Testis (tissue), 3 donors: ENCODE results near the gene EXOSC9. TPM values are rescaled to one million over a fixed set of nuclear protein-coding genes. Genes with fewer than 3 reads are reported as not detected.

ENCODE experiments used
- DNase-seq: peaks from one replicate; pipeline ENCODE4 v3.0.0-alpha.2; 2019
- H3K27ac ChIP-seq, 2 donors: fragments of 200-600 bp; sonication (generic); one replicate each; pipeline ENCODE4 v1.5.1; 2019
- H3K27me3 ChIP-seq: fragments of 200-600 bp; sonication (generic); one replicate; pipeline ENCODE4 v1.5.1; 2019
- H3K36me3 ChIP-seq: fragments of 200-600 bp; sonication (generic); one replicate; pipeline ENCODE4 v1.5.1; 2017; ENCODE audit warnings: low read depth; ENCODE audit errors: missing control alignments
- H3K4me1 ChIP-seq: fragments of 200-600 bp; sonication (generic); one replicate; pipeline ENCODE4 v1.5.1; 2019
- H3K4me3 ChIP-seq, 2 donors: fragments of 200-600 bp; sonication (generic); one replicate each; pipeline ENCODE4 v1.5.1; 2017 to 2019
- H3K9me3 ChIP-seq: fragments of 200-600 bp; sonication (generic); one replicate; pipeline ENCODE4 v1.5.1; 2017
- POLR2A ChIP-seq: fragments of 450-650 bp; IDR thresholded peaks from one replicate; pipeline ENCODE4 v1.6.1; 2017; ENCODE audit warnings: antibody characterized with exemption, mild to moderate bottlenecking, moderate library complexity
- WGBS, 2 donors: methylation state at CpG; one replicate each; pipeline ENCODE4 v1.1.5; 2018; 5-methylcytosine and 5-hydroxymethylcytosine counted together
- intact Hi-C: fragments of 100-400 bp; cut with DNase I; formaldehyde crosslinking; loops from one replicate; pipeline ENCODE4 v1.15.1; 2023; ENCODE audit warnings: low total_unique reads
- polyA plus RNA-seq: library from polyadenylated mRNA; stranded (reverse); fragments of 350-450 nt; fragmentation: Illumina TruSeq; extraction: RNeasy Lipid Tissue Mini Kit (QIAGEN cat#74804); gene quantifications from one replicate; pipeline ENCODE4 v1.2.3, GENCODE V29; 2014; ENCODE audit warnings: low read depth, low replicate concordance; ENCODE audit not compliant: insufficient read depth
- total RNA-seq, 2 donors: library from RNA; depleted of rRNA; stranded (reverse); fragments of >200 nt; gene quantifications; one replicate each; pipeline ENCODE4 v1.2.3, GENCODE V29; 2016
- TF ChIP-seq, protein P1 (sequence below), 3 experiments: fragments of 450-650 bp in 2 of 3; fragments of 200-600 bp in 1 of 3; sonication (generic) in 1 of 3; IDR thresholded peaks; one replicate each; pipeline ENCODE4 v1.5.1; 2016 to 2019; ENCODE audit warnings: antibody characterized with exemption in 3 of 3, mild to moderate bottlenecking in 2 of 3, moderate library complexity in 1 of 3

The EXOSC9 gene
- total and polyA plus RNA-seq, 3 donors from 2014 or later = 52.2 to 74.6 (median 55.7) TPM

- TF ChIP-seq, protein P1, sequence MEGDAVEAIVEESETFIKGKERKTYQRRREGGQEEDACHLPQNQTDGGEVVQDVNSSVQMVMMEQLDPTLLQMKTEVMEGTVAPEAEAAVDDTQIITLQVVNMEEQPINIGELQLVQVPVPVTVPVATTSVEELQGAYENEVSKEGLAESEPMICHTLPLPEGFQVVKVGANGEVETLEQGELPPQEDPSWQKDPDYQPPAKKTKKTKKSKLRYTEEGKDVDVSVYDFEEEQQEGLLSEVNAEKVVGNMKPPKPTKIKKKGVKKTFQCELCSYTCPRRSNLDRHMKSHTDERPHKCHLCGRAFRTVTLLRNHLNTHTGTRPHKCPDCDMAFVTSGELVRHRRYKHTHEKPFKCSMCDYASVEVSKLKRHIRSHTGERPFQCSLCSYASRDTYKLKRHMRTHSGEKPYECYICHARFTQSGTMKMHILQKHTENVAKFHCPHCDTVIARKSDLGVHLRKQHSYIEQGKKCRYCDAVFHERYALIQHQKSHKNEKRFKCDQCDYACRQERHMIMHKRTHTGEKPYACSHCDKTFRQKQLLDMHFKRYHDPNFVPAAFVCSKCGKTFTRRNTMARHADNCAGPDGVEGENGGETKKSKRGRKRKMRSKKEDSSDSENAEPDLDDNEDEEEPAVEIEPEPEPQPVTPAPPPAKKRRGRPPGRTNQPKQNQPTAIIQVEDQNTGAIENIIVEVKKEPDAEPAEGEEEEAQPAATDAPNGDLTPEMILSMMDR (IDR thresholded peaks at IDR 0.05) = no peak
- no peak for TF ChIP-seq POLR2A
- H3K4me3 ChIP-seq = no peak overlapping the region
- DNase-seq = no peak
- no peaks in the 10 kb centered on the region for H3K4me1 ChIP-seq
- WGBS, 2 donors = 86 to 87% methylated on average over 2 of the region's 2 CpGs
- intact Hi-C loops = no loop called here
- no peak overlapping the region for H3K27ac ChIP-seq
- no peaks in the 10 kb centered on the region for H3K9me3 ChIP-seq
- H3K27me3 ChIP-seq = no peaks in the 10 kb centered on the region
- H3K36me3 ChIP-seq = no peaks in the 10 kb centered on the region
Measured at GRCh38 chr4:121814756-121815155, 13.6 kb downstream of the EXOSC9 start.

GRCh38 chr4:121817006-121817405 is 15.9 kb downstream of the EXOSC9 start:
- intact Hi-C loops = no loop called here
- no peak for DNase-seq
- H3K4me1 ChIP-seq = no peaks in the 10 kb centered on the region
- no peaks in the 10 kb centered on the region for H3K27me3 ChIP-seq
- no peaks in the 10 kb centered on the region for H3K36me3 ChIP-seq
- H3K4me3 ChIP-seq = no peak overlapping the region
- no peak overlapping the region for H3K27ac ChIP-seq
- H3K9me3 ChIP-seq = no peaks in the 10 kb centered on the region
- TF ChIP-seq POLR2A = no peak
- TF ChIP-seq, protein P1 (IDR thresholded peaks at IDR 0.05) = no peak
- 93 to 96% methylated on average over 3 of the region's 3 CpGs for WGBS, 2 donors

DNA sequence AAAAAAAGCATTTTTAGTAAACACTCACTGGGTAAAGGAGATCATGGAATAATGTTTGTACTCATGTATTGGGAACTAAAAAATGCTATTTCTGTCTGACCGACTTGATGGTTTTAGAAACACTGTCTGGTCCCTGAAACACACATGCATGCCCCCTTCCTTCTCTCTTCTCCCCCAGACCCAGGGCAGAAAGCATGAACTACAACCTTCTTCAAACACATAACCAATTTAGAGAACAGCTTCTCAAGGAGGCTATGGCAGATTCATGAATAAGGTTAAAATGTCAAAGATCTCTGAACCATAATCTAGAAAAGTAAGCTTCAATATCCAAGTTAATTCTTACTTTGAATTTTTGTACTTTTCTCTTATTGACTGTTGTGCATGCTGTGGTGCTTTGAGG is 16.6 kb downstream of the EXOSC9 start:
- intact Hi-C loops = no loop called here

GRCh38 chr4:121818215-121818614 is 17.1 kb downstream of the EXOSC9 start:
- no peak overlapping the region for H3K4me3 ChIP-seq
- TF ChIP-seq POLR2A = no peak
- TF ChIP-seq, protein P1 (IDR thresholded peaks at IDR 0.05) = no peak
- H3K9me3 ChIP-seq = no peaks in the 10 kb centered on the region
- WGBS, 2 donors = 52 to 100% methylated on average over 1 of the region's 1 CpG
- peaks cover 3% of the 10 kb centered on the region for H3K4me1 ChIP-seq
- H3K36me3 ChIP-seq = no peaks in the 10 kb centered on the region
- H3K27ac ChIP-seq = no peak overlapping the region
- intact Hi-C loops = no loop called here
- no peaks in the 10 kb centered on the region for H3K27me3 ChIP-seq
- DNase-seq = no peak

More for the DNA sequence above, 16.6 kb downstream of the EXOSC9 start:
- no peaks in the 10 kb centered on the region for H3K36me3 ChIP-seq
- 70 to 77% methylated on average over 1 of the region's 1 CpG for WGBS, 2 donors
- no peak overlapping the region for H3K4me3 ChIP-seq
- no peak overlapping the region for H3K27ac ChIP-seq
- no peak for DNase-seq
- TF ChIP-seq, protein P1 (IDR thresholded peaks at IDR 0.05) = no peak
- no peak for TF ChIP-seq POLR2A
- H3K9me3 ChIP-seq = no peaks in the 10 kb centered on the region
- no peaks in the 10 kb centered on the region for H3K4me1 ChIP-seq
- no peaks in the 10 kb centered on the region for H3K27me3 ChIP-seq

- H3K27me3 ChIP-seq = no peaks in the 10 kb centered on the region
- H3K9me3 ChIP-seq = no peaks in the 10 kb centered on the region
- intact Hi-C loops = no loop called here
- TF ChIP-seq, protein P1 (IDR thresholded peaks at IDR 0.05) = no peak
- no peak for TF ChIP-seq POLR2A
- DNase-seq = no peak
- 85 to 92% methylated on average over 1 of the region's 1 CpG for WGBS, 2 donors
- no peaks in the 10 kb centered on the region for H3K36me3 ChIP-seq
- H3K27ac ChIP-seq = no peak overlapping the region
- peaks cover 4% of the 10 kb centered on the region for H3K4me1 ChIP-seq
- H3K4me3 ChIP-seq = no peak overlapping the region
Measured at GRCh38 chr4:121819216-121819965, 18.3 kb downstream of the EXOSC9 start.
